CD4-positive, CD25-positive, alpha-beta regulatory T cell (primary cell): ENCODE measurements around the gene TRPM3. TPM values are rescaled to one million over a fixed set of nuclear protein-coding genes. Genes with fewer than 3 reads are reported as not detected.

Experiments
- ATAC-seq, 2 donors: fragments of 150-1000 bp; cut with Tn5 transposase; one replicate each; pipeline ENCODE4 v1.10.0; 2021; ENCODE audit warnings: low read depth in 2 of 2, moderate number of reproducible peaks in 2 of 2, moderate library complexity in 1 of 2
- DNase-seq, 3 donors: peaks; one replicate each; pipeline versions ENCODE4 v3.0.0 to v3.0.0-alpha.2; 2012 to 2022; ENCODE audit warnings: mixed read lengths in 1 of 3
- H3K27ac ChIP-seq: one replicate; pipeline ENCODE4 v1.7.0; 2013; ENCODE audit warnings: mild to moderate bottlenecking, low read length; ENCODE audit not compliant: insufficient read depth, poor library complexity, severe bottlenecking
- H3K27me3 ChIP-seq: one replicate; pipeline ENCODE4 v1.7.0; 2013; ENCODE audit warnings: low read length; ENCODE audit not compliant: control insufficient read depth, insufficient read depth
- H3K36me3 ChIP-seq: one replicate; pipeline ENCODE4 v1.7.0; 2013; ENCODE audit warnings: mild to moderate bottlenecking, low read length, moderate library complexity; ENCODE audit not compliant: control insufficient read depth, insufficient read depth
- H3K4me1 ChIP-seq: 2 replicates; pipeline ENCODE4 v1.7.0; 2013; ENCODE audit warnings: mild to moderate bottlenecking, low read length; ENCODE audit not compliant: insufficient read depth, control insufficient read depth, poor library complexity, severe bottlenecking
- H3K4me3 ChIP-seq: one replicate; pipeline ENCODE4 v1.7.0; 2013; ENCODE audit warnings: low read depth, mild to moderate bottlenecking, low read length, moderate library complexity
- H3K9me3 ChIP-seq, 2 experiments: 1 replicate in 1 of 2; 2 replicates in 1 of 2; pipeline ENCODE4 v1.7.0; 2013; ENCODE audit warnings: low read length in 2 of 2, mild to moderate bottlenecking in 1 of 2, moderate library complexity in 1 of 2; ENCODE audit not compliant: control insufficient read depth in 2 of 2
- H3K27ac Mint-ChIP-seq, 3 donors: one replicate each; pipeline ENCODE4 v1.8.0; 2020 to 2022; ENCODE audit warnings: mild to moderate bottlenecking in 3 of 3, mixed read lengths in 3 of 3, moderate library complexity in 2 of 3
- H3K27me3 Mint-ChIP-seq: one replicate; pipeline ENCODE4 v1.8.0; 2022; ENCODE audit warnings: mild to moderate bottlenecking, mixed read lengths
- H3K36me3 Mint-ChIP-seq: one replicate; pipeline ENCODE4 v1.8.0; 2020; ENCODE audit warnings: mixed read lengths
- H3K4me1 Mint-ChIP-seq, 4 donors: one replicate each; pipeline ENCODE4 v1.8.0; 2020 to 2022; ENCODE audit warnings: mixed read lengths in 4 of 4, mild to moderate bottlenecking in 1 of 4
- H3K4me3 Mint-ChIP-seq, 4 donors: one replicate each; pipeline ENCODE4 v1.8.0; 2020 to 2022; ENCODE audit warnings: mild to moderate bottlenecking in 4 of 4, mixed read lengths in 4 of 4, moderate library complexity in 3 of 4
- H3K9me3 Mint-ChIP-seq, 7 donors: one replicate each; pipeline ENCODE4 v1.8.0; 2020 to 2022; ENCODE audit warnings: mixed read lengths in 7 of 7, mild to moderate bottlenecking in 3 of 7, moderate library complexity in 2 of 7
- polyA plus RNA-seq, 4 donors: library from polyadenylated mRNA; unstranded; fragments of 300-500 nt; fragmentation: Illumina TruSeq; gene quantifications; one replicate each; pipeline ENCODE4 v1.2.3, GENCODE V29; 2021
- total RNA-seq: library from RNA; stranded (reverse); gene quantifications from one replicate; pipeline ENCODE4 v1.2.3, GENCODE V29; 2022

The TRPM3 gene
- total and polyA plus RNA-seq, 5 donors from 2014 or later = not detected

GRCh38 chr9:70580606-70581195, 540.7 kb downstream of the TRPM3 start:
- no peaks in the 10 kb centered on the region for H3K36me3 ChIP-seq
- DNase-seq (no peak), ATAC-seq (no peak)
- Mint-ChIP-seq H3K27me3 (peaks cover 5% of the 10 kb centered on the region), H3K36me3 (no peaks in the 10 kb centered on the region), H3K9me3 (no peaks in the 10 kb centered on the region), H3K4me1 (no peaks in the 10 kb centered on the region), H3K27ac (no peak overlapping the region), H3K4me3 (no peak overlapping the region)
- no peak overlapping the region for H3K27ac ChIP-seq
- no peak overlapping the region for H3K4me3 ChIP-seq
- H3K27me3 ChIP-seq = peaks cover 15% of the 10 kb centered on the region
- H3K4me1 ChIP-seq = no peaks in the 10 kb centered on the region
- no peaks in the 10 kb centered on the region for H3K9me3 ChIP-seq

GRCh38 chr9:70579686-70580085, 541.7 kb downstream of the TRPM3 start:
- no peaks in the 10 kb centered on the region for H3K9me3 Mint-ChIP-seq
- H3K27ac Mint-ChIP-seq = peak overlapping the region in 1 of 3 donors; percentile 67
- peaks cover 5% of the 10 kb centered on the region for H3K27me3 Mint-ChIP-seq
- no peak overlapping the region for H3K27ac ChIP-seq
- no peak overlapping the region for H3K4me3 ChIP-seq
- H3K27me3 ChIP-seq = peaks cover 6% of the 10 kb centered on the region
- no peaks in the 10 kb centered on the region for H3K36me3 ChIP-seq
- no peak for DNase-seq
- H3K9me3 ChIP-seq = no peaks in the 10 kb centered on the region
- H3K4me3 Mint-ChIP-seq = no peak overlapping the region
- no peaks in the 10 kb centered on the region for H3K4me1 ChIP-seq
- no peaks in the 10 kb centered on the region for H3K36me3 Mint-ChIP-seq
- H3K4me1 Mint-ChIP-seq = no peaks in the 10 kb centered on the region
- ATAC-seq = no peak

- H3K36me3 ChIP-seq = no peaks in the 10 kb centered on the region
- peak overlapping the region in 1 of 3 donors; percentile 40 for H3K27ac Mint-ChIP-seq
- H3K9me3 Mint-ChIP-seq = no peaks in the 10 kb centered on the region
- peaks cover 2% of the 10 kb centered on the region for H3K27me3 ChIP-seq
- DNase-seq (no peak), ATAC-seq (no peak)
- no peaks in the 10 kb centered on the region for H3K36me3 Mint-ChIP-seq
- H3K27ac ChIP-seq = no peak overlapping the region
- no peak overlapping the region for H3K4me3 ChIP-seq
- H3K27me3 Mint-ChIP-seq = peaks cover 11% of the 10 kb centered on the region
- no peaks in the 10 kb centered on the region for H3K4me1 ChIP-seq
- H3K4me3 Mint-ChIP-seq = no peak overlapping the region
- H3K9me3 ChIP-seq = no peaks in the 10 kb centered on the region
- H3K4me1 Mint-ChIP-seq = no peaks in the 10 kb centered on the region
Measured at GRCh38 chr9:70578720-70579119, 542.7 kb downstream of the TRPM3 start.

GRCh38 chr9:70577671-70578070, 543.8 kb downstream of the TRPM3 start:
- no peak overlapping the region for H3K4me3 ChIP-seq
- H3K27ac ChIP-seq = no peak overlapping the region
- H3K36me3 ChIP-seq = no peaks in the 10 kb centered on the region
- H3K4me1 Mint-ChIP-seq = no peaks in the 10 kb centered on the region
- no peak overlapping the region for H3K4me3 Mint-ChIP-seq
- no peaks in the 10 kb centered on the region for H3K4me1 ChIP-seq
- H3K9me3 Mint-ChIP-seq = no peaks in the 10 kb centered on the region
- no peaks in the 10 kb centered on the region for H3K9me3 ChIP-seq
- H3K27me3 Mint-ChIP-seq = peaks cover 11% of the 10 kb centered on the region
- no peaks in the 10 kb centered on the region for H3K36me3 Mint-ChIP-seq
- ATAC-seq (no peak), DNase-seq (no peak)
- no peaks in the 10 kb centered on the region for H3K27me3 ChIP-seq
- no peak overlapping the region for H3K27ac Mint-ChIP-seq

- Histone ChIP-seq H3K9me3 (no peaks in the 10 kb centered on the region), H3K27ac (no peak overlapping the region), H3K4me1 (no peaks in the 10 kb centered on the region), H3K36me3 (no peaks in the 10 kb centered on the region), H3K4me3 (no peak overlapping the region), H3K27me3 (no peaks in the 10 kb centered on the region)
- Mint-ChIP-seq H3K27ac (no peak overlapping the region), H3K4me3 (peak overlapping the region in 1 of 4 donors; percentile 72), H3K4me1 (no peaks in the 10 kb centered on the region), H3K9me3 (no peaks in the 10 kb centered on the region), H3K36me3 (no peaks in the 10 kb centered on the region), H3K27me3 (peaks cover 20% of the 10 kb centered on the region)
- no peak for DNase-seq
- ATAC-seq = no peak
Measured at GRCh38 chr9:70576116-70576515, 545.3 kb downstream of the TRPM3 start.

- Histone ChIP-seq H3K36me3 (no peaks in the 10 kb centered on the region), H3K27me3 (no peaks in the 10 kb centered on the region), H3K4me3 (no peak overlapping the region), H3K4me1 (no peaks in the 10 kb centered on the region), H3K9me3 (no peaks in the 10 kb centered on the region), H3K27ac (no peak overlapping the region)
- Mint-ChIP-seq H3K36me3 (no peaks in the 10 kb centered on the region), H3K27me3 (peaks cover 23% of the 10 kb centered on the region), H3K4me3 (no peak overlapping the region), H3K4me1 (no peaks in the 10 kb centered on the region), H3K27ac (peak overlapping the region in 1 of 3 donors; percentile 92), H3K9me3 (peaks cover 0 to 2% (median 0%) of the 10 kb centered on the region in 7 donors)
- no peak for DNase-seq
- no peak for ATAC-seq
Measured at GRCh38 chr9:70574151-70574837, 547.1 kb downstream of the TRPM3 start.

- H3K4me3 Mint-ChIP-seq = no peak overlapping the region
- H3K4me1 Mint-ChIP-seq = no peaks in the 10 kb centered on the region
- no peaks in the 10 kb centered on the region for H3K4me1 ChIP-seq
- peaks cover 0 to 2% (median 0%) of the 10 kb centered on the region in 7 donors for H3K9me3 Mint-ChIP-seq
- no peaks in the 10 kb centered on the region for H3K27me3 ChIP-seq
- no peak overlapping the region for H3K4me3 ChIP-seq
- H3K27ac Mint-ChIP-seq = no peak overlapping the region
- no peaks in the 10 kb centered on the region for H3K36me3 ChIP-seq
- peaks cover 23% of the 10 kb centered on the region for H3K27me3 Mint-ChIP-seq
- H3K9me3 ChIP-seq = no peaks in the 10 kb centered on the region
- no peak overlapping the region for H3K27ac ChIP-seq
- ATAC-seq (no peak), DNase-seq (no peak)
- H3K36me3 Mint-ChIP-seq = no peaks in the 10 kb centered on the region
Measured at GRCh38 chr9:70573308-70573707, 548.1 kb downstream of the TRPM3 start.

- H3K9me3 Mint-ChIP-seq = peaks cover 0 to 2% (median 0%) of the 10 kb centered on the region in 7 donors
- ATAC-seq = no peak
- H3K36me3 Mint-ChIP-seq = no peaks in the 10 kb centered on the region
- Histone ChIP-seq H3K27me3 (no peaks in the 10 kb centered on the region), H3K4me3 (no peak overlapping the region), H3K4me1 (no peaks in the 10 kb centered on the region), H3K36me3 (no peaks in the 10 kb centered on the region), H3K27ac (no peak overlapping the region), H3K9me3 (no peaks in the 10 kb centered on the region)
- H3K4me3 Mint-ChIP-seq = no peak overlapping the region
- H3K27ac Mint-ChIP-seq = no peak overlapping the region
- H3K4me1 Mint-ChIP-seq = peaks cover 0 to under 1% (median under 1%) of the 10 kb centered on the region in 4 donors
- peaks cover 19% of the 10 kb centered on the region for H3K27me3 Mint-ChIP-seq
- no peak for DNase-seq
Measured at GRCh38 chr9:70571258-70571657, 550.2 kb downstream of the TRPM3 start.
